Measurements from ENCODE around the gene HCFC1R1. TPM values are rescaled to one million over a fixed set of nuclear protein-coding genes. Genes with fewer than 3 reads are reported as not detected.

Gene HCFC1R1
- polyA plus RNA-seq, 1 experiment = 51.6 TPM

GRCh38 chr16:3020604-3021448, 2.9 kb downstream of the HCFC1R1 start:
- ChIA-PET POLR2A (interaction anchor here (0.7 to 3.8 kb wide), 13 partner anchors 8 to 129 kb away, joined by 3 to 30 read pairs (median 7); partner anchors contain the start of genes CLDN9 and PKMYT1), CTCF (interaction anchor here (0.6 to 3.1 kb wide), 2 partner anchors 11 to 138 kb away, joined by 3 to 13 read pairs; partner anchors contain the start of gene FLYWCH2)
- Histone ChIP-seq H3K27me3 (ENCODE audit: control insufficient read depth, insufficient read depth, low read length) (peaks cover 5% of the 10 kb centered on the region), H3K4me3 (ENCODE audit: low read depth, low read length) (peak overlapping the region; percentile 94), H3K9me3 (ENCODE audit: control insufficient read depth, insufficient read depth, low read length) (no peaks in the 10 kb centered on the region; the same call in 1 of the 2 replicates), H3K27ac (ENCODE audit: low read depth, low read length) (peak overlapping the region; percentile 99)
- peak; percentile 72 for DNase-seq (ENCODE audit: low read depth, low spot score)
- TF ChIP-seq, protein P1, sequence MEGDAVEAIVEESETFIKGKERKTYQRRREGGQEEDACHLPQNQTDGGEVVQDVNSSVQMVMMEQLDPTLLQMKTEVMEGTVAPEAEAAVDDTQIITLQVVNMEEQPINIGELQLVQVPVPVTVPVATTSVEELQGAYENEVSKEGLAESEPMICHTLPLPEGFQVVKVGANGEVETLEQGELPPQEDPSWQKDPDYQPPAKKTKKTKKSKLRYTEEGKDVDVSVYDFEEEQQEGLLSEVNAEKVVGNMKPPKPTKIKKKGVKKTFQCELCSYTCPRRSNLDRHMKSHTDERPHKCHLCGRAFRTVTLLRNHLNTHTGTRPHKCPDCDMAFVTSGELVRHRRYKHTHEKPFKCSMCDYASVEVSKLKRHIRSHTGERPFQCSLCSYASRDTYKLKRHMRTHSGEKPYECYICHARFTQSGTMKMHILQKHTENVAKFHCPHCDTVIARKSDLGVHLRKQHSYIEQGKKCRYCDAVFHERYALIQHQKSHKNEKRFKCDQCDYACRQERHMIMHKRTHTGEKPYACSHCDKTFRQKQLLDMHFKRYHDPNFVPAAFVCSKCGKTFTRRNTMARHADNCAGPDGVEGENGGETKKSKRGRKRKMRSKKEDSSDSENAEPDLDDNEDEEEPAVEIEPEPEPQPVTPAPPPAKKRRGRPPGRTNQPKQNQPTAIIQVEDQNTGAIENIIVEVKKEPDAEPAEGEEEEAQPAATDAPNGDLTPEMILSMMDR (IDR thresholded peaks at IDR 0.05; ENCODE audit: low read depth, low read length) = no peak

- CTCF ChIA-PET = interaction anchor here (0.6 to 3.1 kb wide), 4 partner anchors 9 to 137 kb away, joined by 3 to 13 read pairs (median 3); partner anchors contain the start of gene FLYWCH2
- TF ChIP-seq, protein P1 (IDR thresholded peaks at IDR 0.05; ENCODE audit: low read depth, low read length) = no peak
- H3K9me3 ChIP-seq (ENCODE audit: control insufficient read depth, insufficient read depth, low read length) = no peaks in the 10 kb centered on the region; the same call in 1 of the 2 replicates
- H3K27ac ChIP-seq (ENCODE audit: low read depth, low read length) = peak within 1 kb of the TSS; percentile 99
- peak within 1 kb of the TSS; percentile 94 for H3K4me3 ChIP-seq (ENCODE audit: low read depth, low read length)
- DNase-seq (ENCODE audit: low read depth, low spot score) = no peak
- H3K27me3 ChIP-seq (ENCODE audit: control insufficient read depth, insufficient read depth, low read length) = peaks cover 5% of the 10 kb centered on the region
- POLR2A ChIA-PET = interaction anchor here (0.8 to 3.8 kb wide), 9 partner anchors 8 to 129 kb away, joined by 3 to 30 read pairs (median 8); partner anchors contain the start of gene PKMYT1
Measured at GRCh38 chr16:3020247-3020603, 3.5 kb downstream of the HCFC1R1 start, which contains the start of gene TNFRSF12A. TSS of gene TNFRSF12A (plus strand) at chr16:3020368. CDS start at chr16:3020398, 30 bp downstream.

DNA sequence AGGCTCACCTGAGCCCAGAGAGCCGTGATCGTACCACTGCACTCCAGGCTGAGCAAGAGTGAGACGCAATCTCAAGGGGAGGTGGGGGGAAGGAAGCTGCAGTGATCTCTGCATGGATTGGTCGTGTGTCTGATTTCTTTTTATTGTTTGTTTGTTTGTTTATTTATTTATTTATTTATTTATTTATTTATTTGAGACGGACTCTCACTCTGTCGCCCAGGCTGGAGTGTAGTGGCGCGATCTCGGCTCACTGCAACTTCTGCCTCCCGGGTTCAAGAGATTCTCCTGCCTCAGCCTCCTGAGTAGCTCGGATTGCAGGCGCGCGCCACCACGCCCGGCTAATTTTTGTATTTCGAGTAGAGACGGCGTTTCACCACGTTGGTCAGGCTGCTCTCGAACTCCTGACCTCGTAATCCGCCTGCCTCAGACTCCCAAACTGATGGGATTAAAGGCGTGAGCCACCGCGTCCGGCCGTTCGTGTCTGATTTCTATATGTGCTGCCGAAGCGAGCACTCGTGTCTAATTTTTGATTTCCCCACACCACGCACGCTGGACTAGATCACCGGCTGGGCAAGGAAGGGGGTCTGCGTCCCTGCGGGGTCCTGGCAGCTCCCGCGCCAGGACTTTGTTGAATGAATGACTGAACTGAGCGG, 4.0 kb downstream of the HCFC1R1 start:
- Histone ChIP-seq H3K9me3 (ENCODE audit: control insufficient read depth, insufficient read depth, low read length) (no peaks in the 10 kb centered on the region; the same call in 1 of the 2 replicates), H3K4me3 (ENCODE audit: low read depth, low read length) (peak overlapping the region; percentile 63), H3K27ac (ENCODE audit: low read depth, low read length) (peak overlapping the region; percentile 21), H3K27me3 (ENCODE audit: control insufficient read depth, insufficient read depth, low read length) (peaks cover 5% of the 10 kb centered on the region)
- CTCF ChIA-PET = interaction anchor here (0.6 to 3.1 kb wide), 4 partner anchors 10 to 110 kb away, joined by 3 to 13 read pairs (median 4); no protein-coding TSS in a partner anchor
- DNase-seq (ENCODE audit: low read depth, low spot score) = no peak
- POLR2A ChIA-PET = interaction anchor here (1.6 to 3.8 kb wide), 6 partner anchors 9 to 47 kb away, joined by 5 to 30 read pairs (median 9); partner anchors contain the start of gene PKMYT1
- TF ChIP-seq, protein P1 (IDR thresholded peaks at IDR 0.05; ENCODE audit: low read depth, low read length) = no peak

GRCh38 chr16:3017794-3018506, 5.8 kb downstream of the HCFC1R1 start, which contains the start of gene CLDN6:
TSS of gene CLDN6 (minus strand) at chr16:3018183. CDS start at chr16:3016021, 2,162 bp downstream.
- no peak within 1 kb of the TSS for H3K4me3 ChIP-seq (ENCODE audit: low read depth, low read length)
- ChIA-PET CTCF (no interaction called here), POLR2A (no interaction called here)

More at GRCh38 chr16:3017794-3018506, 5.8 kb downstream of the HCFC1R1 start, which contains the start of gene CLDN6:
- Histone ChIP-seq H3K27ac (ENCODE audit: low read depth, low read length) (no peak within 1 kb of the TSS), H3K27me3 (ENCODE audit: control insufficient read depth, insufficient read depth, low read length) (peaks cover 19% of the 10 kb centered on the region), H3K9me3 (ENCODE audit: control insufficient read depth, insufficient read depth, low read length) (no peaks in the 10 kb centered on the region; the same call in 1 of the 2 replicates)
- no peak for DNase-seq (ENCODE audit: low read depth, low spot score)
- TF ChIP-seq, protein P1 (IDR thresholded peaks at IDR 0.05; ENCODE audit: low read depth, low read length) = peak; percentile 19
